Adrenal gland (tissue), 5 donors: ENCODE results near the gene NRXN3.

ENCODE experiments used
- POLR2A ChIP-seq, 2 donors: fragments of 450-650 bp; IDR thresholded peaks; one replicate each; pipeline ENCODE4 v1.6.1; 2017; ENCODE audit warnings: antibody characterized with exemption in 2 of 2, mild to moderate bottlenecking in 2 of 2, moderate library complexity in 1 of 2
- TF ChIP-seq, protein P1 (sequence below), 6 experiments: fragments of 450-650 bp in 4 of 6; fragments of 200-600 bp in 2 of 6; sonication (generic) in 1 of 6; IDR thresholded peaks; 1 replicate in 5 of 6; 2 replicates in 1 of 6; pipeline versions ENCODE4 v1.5.1 to v1.8.0; 2016 to 2021; ENCODE audit warnings: antibody characterized with exemption in 6 of 6, mild to moderate bottlenecking in 2 of 6, moderate library complexity in 1 of 6
- donor health status: DM: no; HTN: no; CAD: no.

DNA sequence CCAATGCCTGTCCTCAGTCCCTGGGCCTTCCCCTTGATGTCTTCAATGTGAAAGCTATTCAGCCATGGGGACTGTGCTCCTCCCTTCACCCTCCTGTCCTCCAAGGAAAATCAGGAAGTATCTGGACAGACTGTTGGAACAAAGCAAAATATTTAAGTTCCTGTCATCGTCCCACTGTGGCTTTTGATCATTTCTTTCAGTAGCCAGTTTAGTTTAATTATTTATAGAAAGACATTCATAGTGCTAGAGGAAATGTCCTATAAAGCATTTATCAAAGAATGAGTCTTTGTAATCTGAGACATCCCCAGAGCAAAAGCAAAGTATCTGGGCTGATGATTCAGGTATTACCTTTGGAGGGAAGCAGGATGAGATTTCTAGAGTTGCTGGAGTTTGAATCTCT is 254.1 kb downstream of the NRXN3 start:
- TF ChIP-seq, protein P1, sequence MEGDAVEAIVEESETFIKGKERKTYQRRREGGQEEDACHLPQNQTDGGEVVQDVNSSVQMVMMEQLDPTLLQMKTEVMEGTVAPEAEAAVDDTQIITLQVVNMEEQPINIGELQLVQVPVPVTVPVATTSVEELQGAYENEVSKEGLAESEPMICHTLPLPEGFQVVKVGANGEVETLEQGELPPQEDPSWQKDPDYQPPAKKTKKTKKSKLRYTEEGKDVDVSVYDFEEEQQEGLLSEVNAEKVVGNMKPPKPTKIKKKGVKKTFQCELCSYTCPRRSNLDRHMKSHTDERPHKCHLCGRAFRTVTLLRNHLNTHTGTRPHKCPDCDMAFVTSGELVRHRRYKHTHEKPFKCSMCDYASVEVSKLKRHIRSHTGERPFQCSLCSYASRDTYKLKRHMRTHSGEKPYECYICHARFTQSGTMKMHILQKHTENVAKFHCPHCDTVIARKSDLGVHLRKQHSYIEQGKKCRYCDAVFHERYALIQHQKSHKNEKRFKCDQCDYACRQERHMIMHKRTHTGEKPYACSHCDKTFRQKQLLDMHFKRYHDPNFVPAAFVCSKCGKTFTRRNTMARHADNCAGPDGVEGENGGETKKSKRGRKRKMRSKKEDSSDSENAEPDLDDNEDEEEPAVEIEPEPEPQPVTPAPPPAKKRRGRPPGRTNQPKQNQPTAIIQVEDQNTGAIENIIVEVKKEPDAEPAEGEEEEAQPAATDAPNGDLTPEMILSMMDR (IDR thresholded peaks at IDR 0.05), result no peak
- TF ChIP-seq POLR2A (IDR thresholded peaks at IDR 0.05), result no peak
